WTC11 (cell line): Measurements from ENCODE around the gene ADARB2.

Experiments used
- CREB1 ChIP-seq: sonication (generic); formaldehyde crosslinking; IDR thresholded peaks from 2 replicates; pipeline ENCODE4 v1.8.0; 2023; ENCODE audit warnings: mild to moderate bottlenecking, missing genetic modification reagents
- ETV6 ChIP-seq: sonication (generic); formaldehyde crosslinking; IDR thresholded peaks from 2 replicates; pipeline ENCODE4 v1.8.1; 2022; ENCODE audit warnings: mild to moderate bottlenecking, missing genetic modification reagents
- GABPB1 ChIP-seq: sonication (generic); formaldehyde crosslinking; IDR thresholded peaks from 2 replicates; pipeline ENCODE4 v1.8.1; 2023; ENCODE audit warnings: mild to moderate bottlenecking, missing genetic modification reagents
- HMGXB4 ChIP-seq: sonication (generic); formaldehyde crosslinking; IDR thresholded peaks from 2 replicates; pipeline ENCODE4 v1.8.1; 2023; ENCODE audit warnings: mild to moderate bottlenecking, moderate library complexity, missing genetic modification reagents
- NR1H2 ChIP-seq: sonication (generic); formaldehyde crosslinking; IDR thresholded peaks from 2 replicates; pipeline ENCODE4 v1.9.0; 2021; ENCODE audit warnings: mild to moderate bottlenecking, moderate library complexity, missing genetic modification reagents
- SOX15 ChIP-seq: fragments of 250-450 bp; sonication (Bioruptor Pico); IDR thresholded peaks from 2 replicates; pipeline ENCODE4 v1.9.0; 2021; ENCODE audit warnings: mild to moderate bottlenecking
- ZNF416 ChIP-seq: fragments of 250-450 bp; sonication (Bioruptor Pico); IDR thresholded peaks from 2 replicates; pipeline ENCODE4 v1.9.0; 2021; ENCODE audit warnings: mild to moderate bottlenecking, inconsistent platforms
- TF ChIP-seq, protein P1 (sequence below): sonication (generic); formaldehyde crosslinking; IDR thresholded peaks from 2 replicates; pipeline ENCODE4 v1.8.1; 2023; ENCODE audit warnings: mild to moderate bottlenecking, missing genetic modification reagents
- TF ChIP-seq, protein P2 (sequence below): fragments of 200-600 bp; IDR thresholded peaks from 2 replicates; pipeline ENCODE4 v1.8.0; 2022; ENCODE audit warnings: antibody characterized with exemption
- TF ChIP-seq, protein P3 (sequence below): sonication (generic); formaldehyde crosslinking; IDR thresholded peaks from 2 replicates; pipeline ENCODE4 v1.8.1; 2022; ENCODE audit warnings: low read depth, missing genetic modification reagents, borderline replicate concordance

- TF ChIP-seq NR1H2 (CRISPR knock-in tag) (no peak), ETV6 (no peak), HMGXB4 (CRISPR knock-in tag) (no peak), GABPB1 (CRISPR knock-in tag) (no peak), ZNF416 (CRISPR knock-in tag) (no peak), SOX15 (CRISPR knock-in tag) (no peak), CREB1 (no peak)
- TF ChIP-seq, protein P1, sequence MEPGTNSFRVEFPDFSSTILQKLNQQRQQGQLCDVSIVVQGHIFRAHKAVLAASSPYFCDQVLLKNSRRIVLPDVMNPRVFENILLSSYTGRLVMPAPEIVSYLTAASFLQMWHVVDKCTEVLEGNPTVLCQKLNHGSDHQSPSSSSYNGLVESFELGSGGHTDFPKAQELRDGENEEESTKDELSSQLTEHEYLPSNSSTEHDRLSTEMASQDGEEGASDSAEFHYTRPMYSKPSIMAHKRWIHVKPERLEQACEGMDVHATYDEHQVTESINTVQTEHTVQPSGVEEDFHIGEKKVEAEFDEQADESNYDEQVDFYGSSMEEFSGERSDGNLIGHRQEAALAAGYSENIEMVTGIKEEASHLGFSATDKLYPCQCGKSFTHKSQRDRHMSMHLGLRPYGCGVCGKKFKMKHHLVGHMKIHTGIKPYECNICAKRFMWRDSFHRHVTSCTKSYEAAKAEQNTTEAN (CRISPR knock-in tag), result no peak
- TF ChIP-seq, protein P2, sequence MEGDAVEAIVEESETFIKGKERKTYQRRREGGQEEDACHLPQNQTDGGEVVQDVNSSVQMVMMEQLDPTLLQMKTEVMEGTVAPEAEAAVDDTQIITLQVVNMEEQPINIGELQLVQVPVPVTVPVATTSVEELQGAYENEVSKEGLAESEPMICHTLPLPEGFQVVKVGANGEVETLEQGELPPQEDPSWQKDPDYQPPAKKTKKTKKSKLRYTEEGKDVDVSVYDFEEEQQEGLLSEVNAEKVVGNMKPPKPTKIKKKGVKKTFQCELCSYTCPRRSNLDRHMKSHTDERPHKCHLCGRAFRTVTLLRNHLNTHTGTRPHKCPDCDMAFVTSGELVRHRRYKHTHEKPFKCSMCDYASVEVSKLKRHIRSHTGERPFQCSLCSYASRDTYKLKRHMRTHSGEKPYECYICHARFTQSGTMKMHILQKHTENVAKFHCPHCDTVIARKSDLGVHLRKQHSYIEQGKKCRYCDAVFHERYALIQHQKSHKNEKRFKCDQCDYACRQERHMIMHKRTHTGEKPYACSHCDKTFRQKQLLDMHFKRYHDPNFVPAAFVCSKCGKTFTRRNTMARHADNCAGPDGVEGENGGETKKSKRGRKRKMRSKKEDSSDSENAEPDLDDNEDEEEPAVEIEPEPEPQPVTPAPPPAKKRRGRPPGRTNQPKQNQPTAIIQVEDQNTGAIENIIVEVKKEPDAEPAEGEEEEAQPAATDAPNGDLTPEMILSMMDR, result no peak
- TF ChIP-seq, protein P3, sequence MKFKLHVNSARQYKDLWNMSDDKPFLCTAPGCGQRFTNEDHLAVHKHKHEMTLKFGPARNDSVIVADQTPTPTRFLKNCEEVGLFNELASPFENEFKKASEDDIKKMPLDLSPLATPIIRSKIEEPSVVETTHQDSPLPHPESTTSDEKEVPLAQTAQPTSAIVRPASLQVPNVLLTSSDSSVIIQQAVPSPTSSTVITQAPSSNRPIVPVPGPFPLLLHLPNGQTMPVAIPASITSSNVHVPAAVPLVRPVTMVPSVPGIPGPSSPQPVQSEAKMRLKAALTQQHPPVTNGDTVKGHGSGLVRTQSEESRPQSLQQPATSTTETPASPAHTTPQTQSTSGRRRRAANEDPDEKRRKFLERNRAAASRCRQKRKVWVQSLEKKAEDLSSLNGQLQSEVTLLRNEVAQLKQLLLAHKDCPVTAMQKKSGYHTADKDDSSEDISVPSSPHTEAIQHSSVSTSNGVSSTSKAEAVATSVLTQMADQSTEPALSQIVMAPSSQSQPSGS (CRISPR knock-in tag), result no peak
Observed at GRCh38 chr10:1267148-1267547, 470.2 kb downstream of the ADARB2 start.
